Lower leg skin (tissue), 3 donors: Measurements from ENCODE around the gene SPATA25.

Experiments
- CTCF ChIP-seq, 3 donors: fragments of 450-650 bp; IDR thresholded peaks; one replicate each; pipeline ENCODE4 v1.5.1; 2016; ENCODE audit warnings: antibody characterized with exemption in 3 of 3, mild to moderate bottlenecking in 3 of 3, moderate library complexity in 2 of 3
- POLR2A ChIP-seq, 2 donors: fragments of 450-650 bp; IDR thresholded peaks; one replicate each; pipeline ENCODE4 v1.6.1; 2016 to 2017; ENCODE audit warnings: antibody characterized with exemption in 2 of 2, mild to moderate bottlenecking in 1 of 2, moderate library complexity in 1 of 2

GRCh38 chr20:45924391-45925261, 37.2 kb upstream of the SPATA25 start:
- no peak for TF ChIP-seq CTCF (IDR thresholded peaks at IDR 0.05)
- no peak for TF ChIP-seq POLR2A (IDR thresholded peaks at IDR 0.05)
